ENCODE data around the gene B3GALT6. TPM values are rescaled to one million over a fixed set of nuclear protein-coding genes. Genes with fewer than 3 reads are reported as not detected.

B3GALT6 gene
- total RNA-seq, 1 donor, result 24.7 TPM

DNA sequence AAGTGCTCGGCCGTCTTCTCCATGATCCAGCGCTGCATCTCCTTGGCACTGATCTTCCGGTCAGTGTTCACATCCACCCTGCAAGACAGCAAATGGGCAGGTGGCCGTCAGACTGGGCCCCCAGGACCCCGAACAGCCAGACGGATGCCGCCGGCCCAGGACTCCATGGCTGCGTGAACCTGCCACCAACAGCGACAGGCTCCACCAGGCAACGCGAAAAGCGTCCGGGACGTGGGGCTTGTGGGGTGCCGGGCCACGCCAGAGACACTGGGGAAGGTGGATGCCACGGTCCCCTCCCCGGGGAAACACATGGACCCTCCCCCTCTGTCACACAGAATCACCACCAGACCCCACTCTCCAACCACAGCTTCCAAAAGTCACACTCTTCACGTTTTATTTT, 8.1 kb upstream of the B3GALT6 start:
- DNase-seq (ENCODE audit: low read depth), result no peak
- no peak overlapping the region for H3K4me3 ChIP-seq (ENCODE audit: low read depth, low read length)
- TF ChIP-seq, protein P1, sequence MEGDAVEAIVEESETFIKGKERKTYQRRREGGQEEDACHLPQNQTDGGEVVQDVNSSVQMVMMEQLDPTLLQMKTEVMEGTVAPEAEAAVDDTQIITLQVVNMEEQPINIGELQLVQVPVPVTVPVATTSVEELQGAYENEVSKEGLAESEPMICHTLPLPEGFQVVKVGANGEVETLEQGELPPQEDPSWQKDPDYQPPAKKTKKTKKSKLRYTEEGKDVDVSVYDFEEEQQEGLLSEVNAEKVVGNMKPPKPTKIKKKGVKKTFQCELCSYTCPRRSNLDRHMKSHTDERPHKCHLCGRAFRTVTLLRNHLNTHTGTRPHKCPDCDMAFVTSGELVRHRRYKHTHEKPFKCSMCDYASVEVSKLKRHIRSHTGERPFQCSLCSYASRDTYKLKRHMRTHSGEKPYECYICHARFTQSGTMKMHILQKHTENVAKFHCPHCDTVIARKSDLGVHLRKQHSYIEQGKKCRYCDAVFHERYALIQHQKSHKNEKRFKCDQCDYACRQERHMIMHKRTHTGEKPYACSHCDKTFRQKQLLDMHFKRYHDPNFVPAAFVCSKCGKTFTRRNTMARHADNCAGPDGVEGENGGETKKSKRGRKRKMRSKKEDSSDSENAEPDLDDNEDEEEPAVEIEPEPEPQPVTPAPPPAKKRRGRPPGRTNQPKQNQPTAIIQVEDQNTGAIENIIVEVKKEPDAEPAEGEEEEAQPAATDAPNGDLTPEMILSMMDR (IDR thresholded peaks at IDR 0.05; ENCODE audit: insufficient read depth, low read length), result no peak

- H3K4me3 ChIP-seq (ENCODE audit: low read depth, low read length), result no peak overlapping the region
- TF ChIP-seq, protein P1 (IDR thresholded peaks at IDR 0.05; ENCODE audit: insufficient read depth, low read length), result no peak
Observed at GRCh38 chr1:1225238-1225845, 6.7 kb upstream of the B3GALT6 start.

GRCh38 chr1:1225913-1226312, 6.1 kb upstream of the B3GALT6 start:
- TF ChIP-seq, protein P1 (IDR thresholded peaks at IDR 0.05; ENCODE audit: insufficient read depth, low read length), result no peak
- DNase-seq (ENCODE audit: low read depth), result no peak
- no peak overlapping the region for H3K4me3 ChIP-seq (ENCODE audit: low read depth, low read length)

More at GRCh38 chr1:1225238-1225845, 6.7 kb upstream of the B3GALT6 start:
- no peak for DNase-seq (ENCODE audit: low read depth)

GRCh38 chr1:1226566-1227362, 5.3 kb upstream of the B3GALT6 start:
- no peak for DNase-seq (ENCODE audit: low read depth)
- H3K4me3 ChIP-seq (ENCODE audit: low read depth, low read length), result no peak overlapping the region
- TF ChIP-seq, protein P1 (IDR thresholded peaks at IDR 0.05; ENCODE audit: insufficient read depth, low read length), result no peak

DNA sequence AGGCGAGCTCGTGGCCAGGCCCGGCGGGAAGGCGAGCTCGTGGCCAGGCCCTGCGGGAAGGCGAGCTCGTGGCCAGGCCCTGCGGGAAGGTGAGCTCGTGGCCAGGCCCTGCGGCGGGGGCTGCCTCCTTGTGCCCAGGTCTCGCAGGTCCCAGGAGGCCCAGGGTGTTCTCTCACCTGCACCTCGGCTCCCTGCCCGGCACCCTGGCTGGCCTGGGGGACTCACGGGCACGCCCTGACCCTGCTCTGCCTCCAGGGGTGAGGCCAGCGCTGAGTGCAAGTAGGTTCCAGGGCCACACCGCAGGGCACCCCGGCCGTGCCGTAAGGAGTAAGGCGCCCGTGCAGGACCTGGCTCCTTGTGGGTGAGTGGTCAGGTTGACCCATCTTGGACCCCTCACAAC, 4.7 kb upstream of the B3GALT6 start:
- TF ChIP-seq, protein P1 (IDR thresholded peaks at IDR 0.05; ENCODE audit: insufficient read depth, low read length), result no peak
- no peak for DNase-seq (ENCODE audit: low read depth)
- no peak overlapping the region for H3K4me3 ChIP-seq (ENCODE audit: low read depth, low read length)

DNA sequence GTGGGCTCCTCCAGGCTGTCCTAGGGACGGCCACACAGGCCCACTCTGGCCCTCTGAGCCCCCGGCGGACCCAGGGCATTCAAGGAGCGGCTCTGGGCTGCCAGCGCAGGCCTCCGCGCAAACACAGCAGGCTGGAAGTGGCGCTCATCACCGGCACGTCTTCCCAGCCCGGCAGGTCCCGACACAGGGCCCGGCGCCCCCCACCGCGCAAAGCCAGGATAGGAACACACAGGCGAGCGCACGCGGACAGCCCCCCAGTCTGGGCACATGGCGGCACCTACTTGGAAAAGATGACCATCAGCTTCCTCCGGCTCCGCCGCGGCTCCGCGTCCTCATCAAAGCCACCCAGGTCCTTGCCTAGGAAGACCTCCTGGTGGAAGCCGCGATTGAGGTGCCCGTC, 3.9 kb upstream of the B3GALT6 start:
- H3K4me3 ChIP-seq (ENCODE audit: low read depth, low read length), result no peak overlapping the region
- no peak for DNase-seq (ENCODE audit: low read depth)
- TF ChIP-seq, protein P1 (IDR thresholded peaks at IDR 0.05; ENCODE audit: insufficient read depth, low read length), result no peak

All from fibroblast of the aortic adventitia (primary cell).